IPS-11a (cell line): ENCODE data around the gene CASTOR2.
"Not testable (repeated sequence)": the region's sequence is repeated elsewhere in the genome, so short reads cannot be mapped to it uniquely, and the experiment has no call there.

Source experiments
- H3K4me3 ChIP-seq: one replicate; pipeline ENCODE4 v1.5.1; 2013; ENCODE audit warnings: low read depth, low read length, control low read depth

The CASTOR2 gene

DNA sequence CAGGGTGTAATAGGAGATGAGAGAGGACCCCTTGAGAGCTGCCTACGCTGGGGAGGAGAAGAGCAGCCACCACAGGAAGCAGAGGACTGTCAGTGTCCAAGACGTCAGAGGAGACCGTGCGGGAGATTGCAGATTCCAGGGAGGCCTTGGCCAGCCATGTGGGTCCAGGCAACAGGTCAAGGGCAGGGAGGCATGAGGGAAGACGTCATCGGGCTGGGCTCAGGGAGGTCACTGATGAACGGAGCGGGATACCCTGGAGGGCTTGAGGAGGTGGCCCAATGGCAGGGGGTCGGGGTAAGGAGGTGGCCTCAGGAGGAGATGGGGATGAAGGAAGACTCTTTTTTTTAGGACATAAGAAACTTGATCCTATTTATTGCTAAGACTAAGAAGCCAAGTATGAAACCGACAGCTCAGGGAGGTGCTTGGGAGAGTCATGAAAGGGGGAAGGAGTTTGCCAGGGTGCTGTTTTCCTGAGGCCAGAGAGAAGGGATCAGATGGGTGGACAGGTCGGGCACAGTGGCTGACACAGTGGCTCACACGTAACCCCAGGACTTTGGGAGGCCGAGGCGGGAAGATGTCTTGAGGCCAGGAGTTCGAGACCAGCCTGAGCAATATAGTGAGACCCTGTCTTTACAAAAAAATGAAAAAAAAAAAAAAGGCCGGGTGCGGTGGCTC lies 30.5 kb downstream of the CASTOR2 start:
- not testable (repeated sequence) for H3K4me3 ChIP-seq

DNA sequence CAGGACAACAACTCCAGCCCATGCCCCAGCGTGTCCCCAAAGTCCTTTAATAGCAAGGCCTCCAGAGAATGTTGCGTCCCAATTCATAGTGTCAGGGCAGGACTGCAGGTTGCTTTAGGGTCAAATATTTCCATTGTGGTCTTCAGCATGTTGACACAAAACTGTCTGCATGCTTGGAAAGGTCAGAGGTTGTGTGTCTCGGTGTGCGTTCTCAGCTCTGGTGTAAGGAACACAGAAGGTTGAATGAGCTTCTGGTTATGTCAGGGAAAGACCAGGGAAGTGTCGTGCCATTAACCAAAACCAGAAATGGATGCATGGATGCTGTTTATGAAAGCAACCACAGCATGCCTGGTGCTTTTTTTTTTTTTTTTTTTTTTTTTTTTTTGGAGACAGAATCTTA lies 31.9 kb downstream of the CASTOR2 start:
- not testable (repeated sequence) for H3K4me3 ChIP-seq

DNA sequence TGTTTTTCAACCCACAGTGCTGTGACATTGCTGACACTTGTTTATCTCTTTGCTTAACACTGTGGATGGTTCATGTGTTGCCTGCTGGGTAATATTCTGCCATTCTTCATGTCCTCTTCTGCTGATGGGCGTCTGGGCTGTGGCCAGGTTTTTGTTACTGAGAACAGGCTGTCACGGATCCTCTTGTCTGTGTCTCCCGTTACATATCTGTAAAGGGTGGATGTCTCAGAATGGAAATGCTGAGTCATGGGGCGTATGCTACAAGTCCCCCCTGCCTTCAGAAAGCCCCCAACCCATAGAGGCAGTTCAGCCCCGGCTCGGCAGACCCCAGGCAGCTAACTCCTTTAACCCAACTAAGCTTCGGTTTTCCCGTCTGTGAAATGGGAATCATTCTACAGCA lies 33.3 kb downstream of the CASTOR2 start:
- H3K4me3 ChIP-seq, result not testable (repeated sequence)

DNA sequence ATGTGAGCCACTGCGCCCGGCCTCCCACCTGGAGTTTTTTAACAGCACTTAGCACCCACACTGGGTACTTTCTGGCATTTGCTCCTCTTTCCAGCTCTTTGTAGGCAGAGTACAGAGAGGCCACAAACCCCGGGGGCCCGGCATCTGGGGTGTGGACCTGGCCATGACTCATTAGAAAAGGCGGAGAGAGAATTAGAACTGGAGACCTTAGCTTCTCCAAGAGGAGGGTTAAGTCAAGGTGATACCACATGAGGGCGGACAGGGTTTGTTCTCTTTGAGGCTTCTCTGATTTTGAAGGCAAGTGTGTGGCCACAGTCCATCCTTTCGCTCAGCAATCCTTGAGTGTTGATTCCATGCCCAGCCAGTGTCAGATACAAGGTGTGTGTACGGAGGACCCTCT lies 36.9 kb downstream of the CASTOR2 start:
- not testable (repeated sequence) for H3K4me3 ChIP-seq

DNA sequence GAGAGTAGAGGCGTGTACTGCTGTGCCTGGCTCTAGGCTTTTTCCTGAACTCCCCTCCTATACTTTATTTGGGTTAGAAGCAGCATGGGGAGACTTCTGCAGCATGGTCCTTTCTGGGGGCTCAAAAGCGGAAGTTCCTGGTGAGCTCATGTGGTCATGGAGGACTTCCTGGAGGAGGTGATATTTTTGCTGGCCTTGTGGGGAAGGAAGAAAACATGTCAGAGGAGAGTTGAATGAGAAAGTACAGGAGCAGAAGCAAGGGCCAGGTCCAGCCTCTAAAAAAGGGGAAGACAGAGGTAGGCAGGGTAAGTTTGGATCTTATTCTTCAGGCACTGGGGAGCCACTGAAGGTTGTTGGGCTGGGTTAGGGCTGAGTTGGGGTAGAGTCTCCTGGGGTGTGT lies 45.5 kb downstream of the CASTOR2 start:
- no peak overlapping the region for H3K4me3 ChIP-seq

DNA sequence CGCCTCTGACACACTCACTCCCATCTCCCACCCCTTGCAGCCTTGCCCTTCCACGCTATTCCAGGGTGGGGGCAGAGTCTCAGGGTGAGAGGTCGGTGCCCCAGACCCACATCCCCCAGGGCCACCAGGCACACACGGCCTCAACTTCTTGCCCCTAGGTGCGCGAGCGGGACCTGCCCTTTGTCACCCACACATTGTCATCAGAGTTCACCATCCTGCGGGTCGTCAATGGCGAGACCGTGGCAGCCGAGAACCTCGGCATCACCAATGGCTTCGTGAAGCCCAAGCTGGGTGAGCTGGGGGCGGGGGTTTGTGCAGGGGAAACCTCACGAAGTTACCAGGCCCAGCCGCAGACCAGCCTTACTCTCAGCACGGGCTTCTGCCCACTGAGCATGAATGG lies 53.3 kb downstream of the CASTOR2 start:
- no peak overlapping the region for H3K4me3 ChIP-seq

DNA sequence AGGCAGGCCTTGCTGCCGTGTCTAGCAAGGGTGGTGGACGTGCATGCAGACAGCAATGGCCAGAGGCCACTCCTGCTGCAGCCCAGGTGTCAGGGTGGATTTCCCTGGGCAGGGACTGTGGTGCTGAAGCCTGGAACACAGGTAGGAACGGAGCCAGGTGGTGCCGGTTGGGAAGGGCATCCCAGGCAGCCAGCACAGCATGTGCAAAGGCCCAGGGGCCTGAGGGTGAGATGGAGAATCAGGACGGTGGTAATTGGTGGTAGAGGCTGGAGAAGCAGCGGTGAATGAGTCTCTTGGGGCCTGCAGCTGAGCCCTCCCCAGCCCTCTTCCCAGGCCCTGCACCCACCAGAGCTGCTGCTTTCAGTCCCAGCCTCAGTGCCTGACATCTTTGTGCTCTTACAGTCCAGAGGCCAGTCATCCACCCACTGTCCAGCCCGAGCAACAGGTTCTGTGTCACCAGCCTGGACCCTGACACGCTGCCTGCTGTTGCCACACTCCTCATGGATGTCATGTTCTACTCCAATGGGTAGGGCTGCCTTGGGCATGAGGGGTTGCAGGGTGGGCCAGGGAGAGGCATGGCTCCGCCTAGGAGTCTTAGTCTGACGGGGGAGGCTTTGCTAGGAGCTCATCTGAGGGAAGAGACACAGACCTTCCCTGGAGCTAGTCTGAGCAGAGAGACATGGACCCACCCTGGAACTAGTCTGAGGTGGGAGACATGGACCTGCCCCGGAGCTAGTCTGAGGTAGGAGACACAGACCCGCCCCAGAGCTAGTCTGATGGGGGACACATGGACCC lies 54.3 kb downstream of the CASTOR2 start:
- H3K4me3 ChIP-seq, result no peak overlapping the region

DNA sequence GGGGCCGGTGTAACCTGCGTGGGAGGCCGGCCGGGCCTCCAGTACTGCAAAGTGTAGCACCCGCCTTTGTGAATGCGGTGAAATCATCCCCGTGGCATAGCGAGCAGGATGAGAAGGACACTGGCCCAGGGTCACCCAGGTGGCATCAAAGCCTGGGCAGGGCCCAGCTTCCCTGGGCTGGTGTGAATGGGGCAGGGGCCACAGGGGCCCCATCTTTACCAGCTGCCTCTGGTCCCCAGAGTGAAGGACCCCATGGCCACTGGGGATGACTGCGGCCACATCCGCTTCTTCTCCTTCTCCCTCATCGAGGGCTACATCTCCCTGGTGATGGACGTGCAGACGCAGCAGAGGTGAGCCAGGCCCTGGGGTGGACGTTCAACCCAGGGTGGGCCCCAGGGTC lies 55.3 kb downstream of the CASTOR2 start:
- no peak overlapping the region for H3K4me3 ChIP-seq

DNA sequence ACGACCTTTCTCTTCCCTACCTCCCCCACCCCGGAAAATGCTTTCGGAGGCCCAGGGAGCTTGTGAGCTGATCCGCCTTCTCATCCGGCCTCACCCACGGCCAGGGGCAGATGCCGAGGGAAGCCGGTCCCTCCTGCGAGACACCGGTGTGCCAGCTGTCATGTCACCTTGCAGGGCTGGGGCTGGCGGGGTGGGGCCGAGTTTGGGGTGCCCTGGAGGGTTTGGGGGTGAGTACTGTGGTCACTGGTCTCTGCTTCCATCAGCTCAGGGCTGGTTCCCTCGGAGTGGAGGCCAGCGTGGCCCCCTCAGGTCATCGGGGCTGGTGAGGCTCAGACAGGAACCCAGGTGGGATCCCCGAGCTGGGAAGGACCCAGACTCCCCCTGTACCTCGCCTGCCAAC lies 60.4 kb downstream of the CASTOR2 start:
- H3K4me3 ChIP-seq, result no peak overlapping the region

DNA sequence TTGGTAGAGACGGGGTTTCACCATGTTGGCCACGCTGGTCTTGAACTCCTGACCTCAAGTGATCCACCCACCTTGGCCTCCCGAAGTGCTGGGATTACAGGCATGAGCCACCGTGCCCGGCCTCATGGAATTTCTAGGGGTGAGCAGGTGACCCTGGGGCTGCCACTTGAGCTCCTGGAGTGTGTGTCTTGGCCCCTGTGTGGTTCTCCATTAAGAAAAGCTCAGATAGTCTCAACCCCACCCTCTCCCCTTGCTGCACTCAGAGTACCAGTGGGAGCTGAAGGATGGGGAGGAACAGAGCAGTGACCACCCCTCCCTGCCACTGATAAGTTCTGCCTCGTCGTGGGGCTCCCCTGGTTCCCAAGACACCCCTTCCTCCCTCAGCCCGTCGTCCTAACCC lies 63.8 kb downstream of the CASTOR2 start:
- no peak overlapping the region for H3K4me3 ChIP-seq

DNA sequence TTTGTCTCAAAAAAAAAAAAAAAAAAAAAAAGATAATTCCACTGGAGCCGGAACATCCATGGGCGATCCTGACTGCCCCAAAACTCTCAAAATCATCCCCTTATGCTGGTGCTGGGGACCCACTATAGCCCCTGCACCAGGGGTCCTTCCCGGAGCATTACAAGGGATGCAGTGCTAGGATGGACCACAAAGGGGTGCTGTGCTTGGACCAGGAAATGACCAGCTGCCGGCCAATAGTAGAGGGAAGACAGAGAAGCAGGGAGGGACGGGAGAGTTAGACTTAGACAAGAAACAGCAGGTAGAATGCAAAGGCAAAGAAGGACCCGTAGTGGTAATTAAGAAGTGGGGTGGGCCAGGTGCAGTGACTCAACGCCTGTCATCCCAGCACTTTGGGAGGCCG lies 68.6 kb downstream of the CASTOR2 start:
- H3K4me3 ChIP-seq, result no peak overlapping the region

DNA sequence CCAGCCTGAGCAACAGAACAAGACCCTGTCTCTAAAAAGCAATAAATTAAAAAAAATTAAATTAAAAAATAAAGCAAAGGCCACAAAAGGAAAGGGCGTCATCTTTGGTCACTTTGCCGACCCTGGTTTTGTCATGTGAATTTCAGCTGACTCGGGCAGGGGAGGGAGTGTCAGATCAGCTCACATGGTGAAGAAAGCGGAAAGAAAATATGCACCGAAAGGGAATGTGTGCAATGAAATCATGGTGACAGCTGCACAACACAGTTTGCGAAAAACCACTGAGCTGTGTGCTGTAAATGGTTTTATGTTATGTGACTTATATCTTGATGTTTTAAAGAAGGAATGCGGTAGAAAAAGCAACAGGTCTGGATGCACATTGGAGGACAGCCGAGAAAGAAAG lies 69.3 kb downstream of the CASTOR2 start:
- H3K4me3 ChIP-seq, result no peak overlapping the region

DNA sequence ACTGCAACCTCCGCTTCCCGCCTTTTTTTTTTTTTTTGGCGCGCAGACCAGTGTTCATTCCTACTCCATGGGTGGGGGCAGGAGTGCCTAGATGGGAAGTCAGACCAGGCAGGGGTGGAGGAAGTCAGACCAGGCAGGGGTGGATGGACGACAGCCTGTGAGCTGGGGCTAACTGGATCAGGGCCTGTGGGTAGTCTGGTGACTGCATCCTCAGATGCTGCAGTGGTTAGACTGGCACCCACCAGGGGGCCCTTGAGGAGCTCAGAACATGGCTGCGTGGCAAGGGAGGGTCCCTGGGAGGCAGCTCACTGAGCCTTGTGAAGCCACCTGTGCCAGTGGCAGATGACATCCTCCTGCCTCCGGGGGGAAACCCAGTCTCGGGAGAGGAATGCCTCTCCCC lies 74.0 kb downstream of the CASTOR2 start:
- H3K4me3 ChIP-seq, result no peak overlapping the region

DNA sequence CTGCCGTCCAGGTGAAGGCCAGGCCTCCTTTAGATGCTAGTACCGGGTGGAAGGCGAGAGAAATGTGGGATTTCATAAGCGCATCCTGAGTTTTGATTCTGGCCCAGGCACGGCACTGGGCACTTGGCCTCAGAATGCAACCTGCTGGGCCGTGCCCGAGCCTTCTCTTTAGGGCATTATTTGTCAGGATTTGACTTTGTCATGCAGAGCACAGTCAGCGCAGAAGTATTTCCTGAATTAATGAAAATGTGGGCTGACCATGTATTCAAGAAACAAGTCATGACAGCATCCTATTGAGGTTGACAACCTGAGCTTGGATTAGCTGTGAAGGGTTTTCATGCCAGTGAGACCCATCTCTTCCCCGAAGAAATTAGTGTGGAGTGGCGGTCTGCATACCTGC lies 74.7 kb downstream of the CASTOR2 start:
- H3K4me3 ChIP-seq, result no peak overlapping the region

DNA sequence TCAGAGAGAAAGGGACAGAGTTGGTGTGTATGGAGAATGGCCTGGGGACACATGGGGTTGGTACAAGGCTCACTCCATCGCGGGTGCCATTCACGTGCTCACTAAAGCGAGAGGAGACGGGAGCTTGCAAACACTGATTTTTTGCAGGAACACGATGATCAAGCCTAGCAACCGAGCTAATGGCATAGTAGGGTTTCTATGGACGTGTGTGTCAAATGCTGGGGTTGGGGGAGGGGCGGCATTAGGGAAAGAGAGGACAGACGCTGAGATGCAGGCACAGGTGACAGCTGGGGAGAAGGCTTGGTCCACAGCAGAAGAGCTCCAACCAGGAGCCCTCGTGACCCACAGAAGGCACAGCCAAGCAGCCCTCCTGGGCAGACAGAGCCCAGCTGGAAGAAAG lies 75.2 kb downstream of the CASTOR2 start:
- H3K4me3 ChIP-seq, result no peak overlapping the region

DNA sequence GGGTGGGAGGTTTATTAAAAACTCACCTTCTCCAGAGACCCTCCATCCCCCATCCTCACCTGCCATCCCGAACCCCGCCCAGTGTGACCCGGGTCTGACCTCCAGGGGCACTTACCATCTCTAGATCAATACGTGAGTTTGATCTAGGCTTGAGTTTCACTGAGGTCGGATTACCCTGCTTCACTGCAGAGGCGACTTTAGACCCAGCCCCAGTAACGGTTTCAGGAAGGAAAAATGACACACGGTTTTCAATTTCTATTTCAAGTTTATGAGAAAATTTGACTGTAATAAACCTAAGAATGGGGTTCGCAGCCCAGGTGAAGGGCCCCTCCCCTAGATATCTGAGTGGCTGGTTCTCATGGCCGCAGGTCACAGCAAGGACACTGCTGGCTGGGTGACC lies 76.0 kb downstream of the CASTOR2 start:
- H3K4me3 ChIP-seq, result no peak overlapping the region

DNA sequence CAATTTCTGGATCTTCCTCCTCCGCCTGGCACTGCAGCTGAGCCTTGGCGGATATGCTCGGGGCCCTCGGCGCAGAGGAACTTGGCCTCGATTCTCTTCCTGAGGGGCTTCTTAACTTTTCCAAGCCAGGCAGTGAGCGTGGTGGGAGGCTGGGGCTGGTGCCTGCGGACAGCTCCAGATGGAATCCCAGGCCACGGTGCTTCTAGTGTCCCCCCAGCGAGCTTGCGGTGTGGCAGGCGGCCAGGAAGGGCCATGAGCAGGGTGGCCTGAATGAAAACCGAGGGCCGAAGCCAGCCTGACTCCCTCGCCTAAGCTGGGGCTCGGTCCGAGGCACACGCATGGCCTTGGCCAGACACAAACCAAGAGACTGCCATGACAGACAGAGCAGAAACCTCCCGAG lies 77.8 kb downstream of the CASTOR2 start:
- H3K4me3 ChIP-seq, result no peak overlapping the region

DNA sequence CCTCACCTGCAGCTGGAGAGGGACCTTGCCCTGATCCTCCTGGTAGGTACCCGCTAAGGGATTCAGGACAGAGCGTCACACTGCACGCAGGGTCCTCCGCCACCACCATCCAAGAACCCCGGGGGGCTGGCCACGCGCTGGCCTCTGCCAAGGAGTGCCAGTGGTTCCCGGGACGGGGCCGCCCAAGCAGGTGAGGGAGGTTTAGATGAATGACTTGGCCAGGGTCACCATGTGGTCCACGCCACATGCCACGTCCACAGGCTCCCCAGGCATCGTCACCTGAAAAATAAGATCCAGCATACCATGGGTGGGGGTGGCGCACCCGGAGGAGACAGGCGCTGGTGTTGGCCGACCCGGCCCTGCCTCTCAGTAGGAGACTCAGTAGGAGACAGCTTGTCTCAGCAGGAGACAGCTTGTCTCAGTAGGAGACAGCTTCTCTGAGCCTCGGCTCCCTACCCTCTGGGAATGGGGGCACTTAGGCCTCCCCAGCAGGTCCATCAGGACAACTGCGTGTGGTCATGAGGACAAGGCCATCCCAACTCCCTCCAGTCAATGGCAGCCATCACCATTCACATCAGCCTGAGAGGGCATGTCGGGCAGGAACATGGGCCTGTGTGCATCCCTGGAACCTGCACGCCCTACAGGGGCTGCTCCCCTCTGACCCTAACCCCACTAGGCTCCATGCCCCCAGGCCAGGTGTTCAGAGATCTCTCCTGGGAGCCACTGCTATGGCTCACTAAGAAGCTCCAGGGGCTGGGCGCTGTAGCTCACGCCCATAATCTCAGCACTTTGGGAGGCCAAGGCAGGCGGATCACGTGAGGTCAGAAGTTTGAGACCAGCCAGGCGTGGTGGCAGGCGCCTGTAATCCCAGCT lies 78.6 kb downstream of the CASTOR2 start:
- H3K4me3 ChIP-seq, result no peak overlapping the region

DNA sequence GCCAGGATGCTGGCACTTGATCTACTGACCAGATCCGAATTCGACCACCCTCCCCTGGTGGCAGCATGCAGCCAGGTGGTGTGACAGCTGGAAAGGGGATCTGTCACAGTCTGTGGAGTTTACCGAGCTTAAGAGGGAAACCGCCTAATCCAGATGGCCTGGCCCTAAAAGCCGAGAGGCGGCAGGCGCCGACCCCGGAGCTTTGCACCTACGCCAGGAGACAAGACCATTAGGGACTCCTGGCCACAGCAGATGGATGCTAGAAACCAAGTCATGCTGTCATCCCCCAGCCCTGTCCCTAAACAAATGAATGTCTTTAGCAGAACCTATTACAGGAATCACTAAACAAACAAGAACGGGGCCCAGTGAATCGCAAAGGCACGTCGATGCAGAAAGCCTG lies 81.4 kb downstream of the CASTOR2 start:
- H3K4me3 ChIP-seq, result no peak overlapping the region

DNA sequence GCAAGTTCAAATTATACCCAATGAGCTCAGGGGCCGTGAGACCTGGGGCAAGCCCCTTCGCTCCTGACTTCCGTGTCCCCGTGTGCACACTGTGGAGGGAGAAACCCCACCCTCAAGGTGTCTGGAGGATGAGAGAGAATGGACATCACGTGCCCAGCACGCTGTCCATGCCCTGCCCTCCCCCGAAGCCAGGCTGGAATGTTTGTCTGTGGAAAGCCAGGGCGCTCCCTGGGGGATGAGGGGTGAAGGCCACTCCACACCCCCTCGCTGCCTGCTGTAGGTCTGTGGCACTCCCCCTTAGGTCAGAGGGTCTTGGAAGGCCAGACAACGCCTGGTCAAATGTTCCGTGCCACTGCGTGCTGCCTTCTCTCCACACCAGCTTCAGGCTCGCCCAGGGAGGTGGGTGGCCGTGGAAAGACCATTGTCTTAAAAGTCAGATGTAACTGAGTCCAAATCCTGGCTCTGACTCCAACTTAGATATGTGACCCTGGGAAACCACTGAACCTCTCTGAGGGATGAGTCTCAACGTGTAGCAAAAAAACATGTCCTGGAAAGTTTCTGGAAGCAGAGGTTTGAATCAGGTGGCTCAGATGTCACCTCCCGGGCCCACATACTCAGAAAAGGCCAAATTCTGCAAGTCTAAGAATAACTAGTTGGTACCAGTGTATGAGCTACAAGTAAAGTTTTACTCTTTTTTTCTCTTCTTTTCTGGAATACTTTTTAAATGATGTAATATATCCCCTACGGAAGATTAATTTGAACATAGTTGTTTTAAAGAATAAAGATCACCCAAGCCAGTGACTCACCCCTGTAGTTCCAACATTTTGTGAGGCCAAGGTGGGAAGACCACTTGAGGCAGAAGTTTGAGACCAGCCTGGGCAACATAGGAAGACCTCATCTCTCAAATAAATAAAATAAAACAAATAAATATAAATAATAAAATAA lies 84.2 kb downstream of the CASTOR2 start:
- no peak overlapping the region for H3K4me3 ChIP-seq

DNA sequence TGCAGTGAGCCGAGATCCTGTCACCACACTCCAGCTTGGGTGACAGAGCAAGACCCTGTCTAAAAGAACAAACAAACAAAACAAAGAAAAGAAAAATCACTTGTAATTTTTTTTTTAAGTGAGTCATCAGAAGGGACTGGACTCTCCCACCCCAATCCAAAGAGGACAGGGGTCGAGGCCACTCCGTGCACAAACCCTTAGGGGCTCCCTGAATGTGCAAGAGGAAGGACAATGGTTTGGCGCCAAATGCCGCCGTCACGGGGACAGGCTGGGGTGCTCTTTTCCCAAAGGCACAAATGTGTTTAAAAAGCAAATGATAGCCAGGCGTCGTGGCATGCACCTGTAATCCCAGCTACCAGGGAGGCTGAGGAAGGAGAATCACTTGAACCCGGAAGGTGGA lies 85.3 kb downstream of the CASTOR2 start:
- no peak overlapping the region for H3K4me3 ChIP-seq
